Spleen (tissue), 7 donors: ENCODE results near the gene NUTF2.
A peak's percentile ranks its signal among the peaks of the same experiment; 100 is the strongest.

Experiments
- POLR2A ChIP-seq, 3 donors: fragments of 450-650 bp; IDR thresholded peaks; one replicate each; pipeline ENCODE4 v1.5.1; 2017; ENCODE audit warnings: antibody characterized with exemption in 3 of 3, mild to moderate bottlenecking in 1 of 3
- TF ChIP-seq, protein P1 (sequence below), 11 experiments: fragments of 200-600 bp in 7 of 11; fragments of 450-650 bp in 4 of 11; sonication (generic) in 4 of 11; IDR thresholded peaks in 8 of 11; conservative IDR thresholded peaks in 3 of 11; 1 replicate in 7 of 11; 2 replicates in 4 of 11; pipeline versions ENCODE4 v1.4.0 to v1.8.0; 2016 to 2021; ENCODE audit warnings: antibody characterized with exemption in 11 of 11, inconsistent platforms in 4 of 11, mild to moderate bottlenecking in 1 of 11
- donor health status: DM: no; HTN: no; CAD: no; lungs with moderate emphysema.
- donor health status: DM: no; HTN: no; CAD: no.
- donor health status: DM: no; HTN: no; CAD: no.

DNA sequence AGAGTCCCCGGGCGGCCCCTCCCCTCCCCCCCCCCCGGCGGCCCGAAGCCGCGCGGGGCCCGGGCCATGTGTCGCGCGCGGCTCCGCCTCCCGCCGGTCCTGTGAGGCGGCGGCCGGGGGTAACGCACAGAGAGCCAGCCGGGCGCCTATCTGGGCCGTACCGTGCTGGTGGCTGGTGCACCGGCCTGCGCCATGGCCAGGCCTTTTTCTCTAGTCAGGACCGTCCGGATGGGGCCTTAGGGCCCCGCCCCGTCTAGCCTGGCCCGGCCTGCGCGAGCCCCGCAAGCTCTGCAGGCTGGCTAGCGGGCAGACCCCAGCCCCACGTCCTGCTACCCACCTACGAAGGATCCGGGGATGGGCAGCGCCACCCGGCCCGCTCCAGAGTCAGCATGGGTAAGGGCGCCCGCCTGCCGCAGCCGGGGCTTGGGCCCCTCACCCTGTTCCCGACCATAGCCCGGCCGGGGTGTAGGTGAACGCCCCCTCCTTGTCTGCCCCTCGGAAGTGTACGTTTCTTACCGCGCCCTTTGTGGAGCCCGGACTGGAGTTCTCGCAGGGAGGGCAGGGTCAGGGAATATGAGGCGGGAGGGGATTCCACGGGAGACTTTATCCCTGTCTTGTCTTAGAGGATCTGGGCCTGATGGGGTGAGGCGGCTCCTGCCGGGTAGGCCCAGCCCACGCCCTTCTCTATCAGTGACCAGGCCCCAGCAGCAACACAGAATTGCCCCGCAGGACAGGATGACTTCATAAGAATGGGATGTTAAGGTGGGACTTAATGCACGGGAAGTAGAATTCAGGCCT, 530 bp downstream of the NUTF2 start, which contains the start of gene CENPT:
- TF ChIP-seq, protein P1, sequence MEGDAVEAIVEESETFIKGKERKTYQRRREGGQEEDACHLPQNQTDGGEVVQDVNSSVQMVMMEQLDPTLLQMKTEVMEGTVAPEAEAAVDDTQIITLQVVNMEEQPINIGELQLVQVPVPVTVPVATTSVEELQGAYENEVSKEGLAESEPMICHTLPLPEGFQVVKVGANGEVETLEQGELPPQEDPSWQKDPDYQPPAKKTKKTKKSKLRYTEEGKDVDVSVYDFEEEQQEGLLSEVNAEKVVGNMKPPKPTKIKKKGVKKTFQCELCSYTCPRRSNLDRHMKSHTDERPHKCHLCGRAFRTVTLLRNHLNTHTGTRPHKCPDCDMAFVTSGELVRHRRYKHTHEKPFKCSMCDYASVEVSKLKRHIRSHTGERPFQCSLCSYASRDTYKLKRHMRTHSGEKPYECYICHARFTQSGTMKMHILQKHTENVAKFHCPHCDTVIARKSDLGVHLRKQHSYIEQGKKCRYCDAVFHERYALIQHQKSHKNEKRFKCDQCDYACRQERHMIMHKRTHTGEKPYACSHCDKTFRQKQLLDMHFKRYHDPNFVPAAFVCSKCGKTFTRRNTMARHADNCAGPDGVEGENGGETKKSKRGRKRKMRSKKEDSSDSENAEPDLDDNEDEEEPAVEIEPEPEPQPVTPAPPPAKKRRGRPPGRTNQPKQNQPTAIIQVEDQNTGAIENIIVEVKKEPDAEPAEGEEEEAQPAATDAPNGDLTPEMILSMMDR (IDR thresholded peaks at IDR 0.05 in 8 of 11, conservative IDR thresholded peaks at IDR 0.05 in 3 of 11) = peak in 1 of 11 experiments; percentile 19
- TF ChIP-seq POLR2A (IDR thresholded peaks at IDR 0.05) = no peak
